ENCODE results near the gene CDC40.

CDC40 gene

DNA sequence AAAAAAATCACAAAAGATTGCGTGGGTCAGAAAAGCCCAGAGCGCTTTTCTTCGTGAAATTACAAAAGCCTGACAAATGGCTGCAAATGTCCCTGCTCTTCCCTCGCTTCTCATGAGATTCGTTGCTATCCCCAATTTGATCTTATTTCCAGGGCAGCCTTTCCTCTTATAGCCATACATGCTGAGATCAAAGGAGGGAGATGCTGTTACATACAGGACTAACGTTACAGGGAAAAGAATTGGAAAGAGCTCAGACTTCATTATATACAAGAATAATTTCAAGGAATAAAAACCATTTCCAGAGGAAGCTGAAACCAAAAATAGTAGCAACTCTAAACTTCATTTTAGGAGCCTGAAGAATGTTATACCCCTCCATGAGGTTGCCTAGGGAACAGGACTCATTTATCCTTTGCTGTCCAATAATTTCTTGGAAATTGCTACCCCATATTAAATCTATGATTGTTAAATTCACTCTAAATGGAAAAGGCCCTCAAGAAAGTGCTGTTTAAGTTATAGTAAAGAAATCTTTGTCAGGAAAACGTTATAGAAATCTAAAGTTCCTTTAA, 97.0 kb downstream of the CDC40 start:
- no peak overlapping the region for H3K27ac ChIP-seq
- TF ChIP-seq, protein P1, sequence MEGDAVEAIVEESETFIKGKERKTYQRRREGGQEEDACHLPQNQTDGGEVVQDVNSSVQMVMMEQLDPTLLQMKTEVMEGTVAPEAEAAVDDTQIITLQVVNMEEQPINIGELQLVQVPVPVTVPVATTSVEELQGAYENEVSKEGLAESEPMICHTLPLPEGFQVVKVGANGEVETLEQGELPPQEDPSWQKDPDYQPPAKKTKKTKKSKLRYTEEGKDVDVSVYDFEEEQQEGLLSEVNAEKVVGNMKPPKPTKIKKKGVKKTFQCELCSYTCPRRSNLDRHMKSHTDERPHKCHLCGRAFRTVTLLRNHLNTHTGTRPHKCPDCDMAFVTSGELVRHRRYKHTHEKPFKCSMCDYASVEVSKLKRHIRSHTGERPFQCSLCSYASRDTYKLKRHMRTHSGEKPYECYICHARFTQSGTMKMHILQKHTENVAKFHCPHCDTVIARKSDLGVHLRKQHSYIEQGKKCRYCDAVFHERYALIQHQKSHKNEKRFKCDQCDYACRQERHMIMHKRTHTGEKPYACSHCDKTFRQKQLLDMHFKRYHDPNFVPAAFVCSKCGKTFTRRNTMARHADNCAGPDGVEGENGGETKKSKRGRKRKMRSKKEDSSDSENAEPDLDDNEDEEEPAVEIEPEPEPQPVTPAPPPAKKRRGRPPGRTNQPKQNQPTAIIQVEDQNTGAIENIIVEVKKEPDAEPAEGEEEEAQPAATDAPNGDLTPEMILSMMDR (conservative IDR thresholded peaks at IDR 0.05), result no peak
